Stimulated activated CD8-positive, alpha-beta memory T cell treated with anti-CD3 and anti-CD28 coated beads, Interleukin-7, amount 100 ng/mL, for 24 hours (primary cell): ENCODE results near the gene RAB12.
"Not testable (repeated sequence)": the region's sequence is repeated elsewhere in the genome, so short reads cannot be mapped to it uniquely, and the experiment has no call there.

Experiments used
- DNase-seq: peaks from one replicate; pipeline ENCODE4 v3.0.0-alpha.2; 2020; ENCODE audit warnings: low read depth

RAB12 gene, protein sequence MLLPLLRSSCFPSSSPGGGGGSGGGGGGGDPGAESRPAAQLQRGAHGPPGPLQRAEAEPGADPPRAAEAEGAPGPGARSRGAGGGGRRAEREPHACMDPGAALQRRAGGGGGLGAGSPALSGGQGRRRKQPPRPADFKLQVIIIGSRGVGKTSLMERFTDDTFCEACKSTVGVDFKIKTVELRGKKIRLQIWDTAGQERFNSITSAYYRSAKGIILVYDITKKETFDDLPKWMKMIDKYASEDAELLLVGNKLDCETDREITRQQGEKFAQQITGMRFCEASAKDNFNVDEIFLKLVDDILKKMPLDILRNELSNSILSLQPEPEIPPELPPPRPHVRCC

GRCh38 chr18:8608795-8609658, at the start of gene RAB12:
RAB12 (plus strand) TSS chr18:8609437; CDS start chr18:8609440, 3 bp downstream.
- DNase-seq: peak; percentile 68

DNA sequence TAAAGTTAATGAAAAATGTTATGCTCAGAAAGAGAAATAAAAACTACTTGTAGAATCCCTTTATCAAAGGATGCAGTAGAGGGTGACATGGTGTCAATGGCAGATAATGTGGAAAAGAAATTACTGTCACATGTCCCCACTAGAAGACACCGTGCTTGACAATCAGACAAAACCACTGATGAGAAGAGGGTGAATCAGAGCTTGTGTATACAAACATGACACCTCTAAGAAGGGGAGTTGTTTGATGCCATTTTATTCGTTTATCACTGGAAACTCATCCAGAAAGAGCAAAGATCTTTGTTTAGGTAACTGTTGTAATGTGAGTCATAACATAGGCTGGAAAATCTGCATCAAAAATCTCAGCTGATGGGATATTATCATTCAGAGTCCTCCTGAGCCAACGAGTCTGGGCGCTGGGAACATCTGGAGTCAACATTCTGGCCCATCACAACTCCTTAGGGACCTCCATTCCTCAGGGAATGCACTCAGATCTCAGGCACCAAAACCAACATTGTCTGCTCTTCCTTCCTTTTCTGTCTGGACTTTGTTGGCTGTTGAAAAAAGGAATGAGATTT, 49.5 kb upstream of the RAB12 start:
- DNase-seq: no peak

DNA sequence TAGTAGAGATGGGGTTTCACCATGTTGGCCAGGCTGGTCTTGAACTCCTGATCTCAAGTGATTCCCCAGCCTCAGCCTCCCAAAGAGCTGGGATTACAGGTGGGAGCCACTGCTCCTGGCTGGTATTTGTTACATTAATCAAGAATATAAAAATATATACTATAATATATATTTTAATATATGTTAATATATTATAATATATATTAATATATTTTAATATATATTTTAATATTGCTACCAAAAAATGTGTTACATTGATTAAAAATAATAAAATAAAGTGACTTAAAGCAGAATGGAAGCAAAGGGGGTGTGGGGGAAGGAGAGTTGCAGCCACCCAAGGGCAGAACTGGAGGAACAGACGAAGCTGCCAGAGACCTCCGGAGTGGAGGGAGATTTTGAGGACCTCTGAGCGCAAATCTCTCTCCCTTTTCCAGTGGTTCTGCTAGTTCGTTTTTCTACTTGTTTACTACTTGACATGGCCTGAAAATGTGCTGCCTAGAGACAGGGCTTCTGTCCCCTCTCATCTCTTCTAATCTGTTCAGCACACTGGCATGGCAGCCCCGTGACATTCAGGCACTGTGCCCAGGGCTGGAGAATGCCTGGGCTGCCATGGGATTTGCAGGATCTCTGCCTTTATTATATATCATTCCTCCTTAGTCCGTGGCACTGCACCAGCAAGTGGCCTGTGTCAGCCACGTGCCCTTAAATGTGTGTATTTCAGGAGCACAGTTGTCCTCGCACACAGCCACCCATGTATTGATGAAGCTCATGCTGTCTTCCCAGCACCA, 47.9 kb upstream of the RAB12 start:
- DNase-seq: no peak

GRCh38 chr18:8562070-8562469, 47.2 kb upstream of the RAB12 start:
- DNase-seq: no peak

DNA sequence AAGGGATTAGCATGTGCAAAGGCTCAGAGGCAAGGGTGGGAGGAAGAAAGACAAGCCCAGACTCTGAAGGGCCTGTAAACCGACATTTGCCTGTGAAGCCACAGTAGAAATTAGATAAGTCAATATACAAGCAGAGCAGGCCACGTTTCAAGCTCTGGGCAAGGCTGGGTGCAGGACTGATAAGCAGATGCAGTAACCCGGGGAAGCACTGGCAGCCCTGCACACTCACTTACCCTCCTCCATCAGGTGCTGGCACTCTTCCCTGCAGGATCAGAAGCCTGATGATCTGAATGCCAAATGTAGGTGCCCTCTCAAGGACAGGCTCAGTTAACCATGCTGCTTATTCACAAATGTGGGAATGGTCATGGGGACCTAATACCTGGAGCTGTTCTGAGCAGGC, 46.3 kb upstream of the RAB12 start:
- no peak for DNase-seq

- DNase-seq: no peak
Measured at GRCh38 chr18:8571399-8571798, 37.8 kb upstream of the RAB12 start.

GRCh38 chr18:8573766-8574165, 35.5 kb upstream of the RAB12 start:
- DNase-seq: not testable (repeated sequence)

DNA sequence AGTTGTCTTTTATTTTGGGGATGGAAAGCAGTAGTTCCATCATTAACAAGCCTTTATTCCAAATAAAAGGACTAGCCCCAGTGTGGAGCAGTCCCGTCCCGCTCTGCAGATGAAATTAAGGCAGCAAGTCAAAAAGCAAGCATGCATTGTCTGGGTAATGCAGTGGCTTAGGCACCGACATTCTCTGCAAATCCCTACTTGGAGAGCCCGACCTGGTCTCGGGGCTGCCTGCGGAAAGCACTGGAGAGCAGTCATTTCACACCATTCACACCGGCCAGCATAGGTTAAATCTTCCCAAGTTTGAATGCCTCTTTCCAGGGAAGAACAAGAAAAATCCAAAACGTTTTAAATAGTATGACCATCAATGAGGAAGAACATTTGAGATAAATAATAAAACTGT, 24.4 kb upstream of the RAB12 start:
- no peak for DNase-seq

- DNase-seq: no peak
Measured at GRCh38 chr18:8586941-8587340, 22.3 kb upstream of the RAB12 start.

DNA sequence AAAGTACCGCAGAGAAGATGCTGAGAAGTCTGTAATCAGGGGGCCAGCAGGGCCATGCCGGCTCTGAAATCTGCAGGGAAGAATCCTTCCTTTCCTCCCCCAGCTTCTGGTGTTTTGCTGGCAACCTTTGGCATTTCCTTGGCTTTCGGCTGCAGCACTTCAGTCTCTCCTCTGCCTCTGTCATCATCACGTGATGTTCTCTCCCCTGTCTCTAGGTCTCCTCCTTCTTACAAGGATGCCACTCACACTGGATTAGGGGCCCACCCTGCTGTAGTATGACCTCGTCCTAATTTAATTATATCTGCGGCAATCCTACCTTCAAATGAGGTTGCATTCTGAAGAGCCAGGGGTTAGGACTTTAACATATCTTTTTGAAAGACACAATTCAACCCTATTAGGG, 13.8 kb upstream of the RAB12 start:
- DNase-seq: no peak

DNA sequence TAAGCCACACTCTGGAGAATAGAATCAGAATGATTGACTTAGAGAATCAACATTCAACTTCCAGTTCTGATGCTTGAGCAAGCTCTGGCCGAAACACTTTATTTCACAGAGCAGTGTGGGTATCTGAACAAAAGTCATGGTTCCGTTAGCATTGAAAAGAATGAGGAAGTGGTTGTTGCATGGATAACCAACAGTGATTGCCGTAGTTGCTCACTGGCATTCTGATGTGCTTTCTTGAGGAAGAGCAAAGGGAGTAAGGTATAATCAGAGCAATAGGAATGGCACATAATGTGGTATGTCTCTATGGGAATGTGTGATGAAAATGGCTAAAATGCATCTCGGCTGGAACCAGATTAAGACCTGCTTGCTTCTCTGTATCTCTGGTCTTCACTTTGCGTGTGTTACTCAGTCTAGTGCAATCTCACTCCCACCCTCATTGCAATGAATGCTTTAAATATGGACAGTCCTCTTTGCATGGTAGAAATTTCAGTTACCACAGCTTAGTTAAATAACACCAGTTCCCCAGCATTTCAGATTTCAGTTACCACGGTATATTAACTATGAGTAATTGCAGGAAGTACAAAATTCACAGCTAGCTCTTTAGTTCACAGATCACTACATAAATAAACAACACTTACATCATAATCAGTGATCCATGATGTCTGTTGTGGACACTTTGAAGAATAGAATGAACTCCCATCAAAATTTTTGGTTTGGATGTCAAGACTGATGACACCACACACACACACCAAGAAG, 7.8 kb upstream of the RAB12 start:
- no peak for DNase-seq

DNA sequence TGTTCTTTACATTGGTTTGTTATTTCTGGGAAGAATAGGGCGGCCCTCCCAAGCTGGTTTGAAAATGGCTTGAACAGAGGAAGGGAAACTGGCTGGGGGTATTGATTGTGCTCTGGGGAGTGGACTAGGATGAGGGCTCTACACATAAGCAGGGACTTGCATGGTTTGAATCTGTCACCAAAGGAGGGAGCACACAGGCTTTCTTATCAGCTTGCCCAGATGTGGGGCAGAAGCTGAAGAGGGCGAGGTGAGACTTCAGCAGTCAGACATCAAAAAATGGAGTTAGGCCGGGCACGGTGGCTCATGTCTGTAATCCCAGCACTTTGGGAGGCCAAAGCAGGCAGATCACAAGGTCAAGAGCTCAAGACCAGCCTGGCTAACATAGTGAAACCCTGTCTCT, 7.2 kb upstream of the RAB12 start:
- no peak for DNase-seq

DNA sequence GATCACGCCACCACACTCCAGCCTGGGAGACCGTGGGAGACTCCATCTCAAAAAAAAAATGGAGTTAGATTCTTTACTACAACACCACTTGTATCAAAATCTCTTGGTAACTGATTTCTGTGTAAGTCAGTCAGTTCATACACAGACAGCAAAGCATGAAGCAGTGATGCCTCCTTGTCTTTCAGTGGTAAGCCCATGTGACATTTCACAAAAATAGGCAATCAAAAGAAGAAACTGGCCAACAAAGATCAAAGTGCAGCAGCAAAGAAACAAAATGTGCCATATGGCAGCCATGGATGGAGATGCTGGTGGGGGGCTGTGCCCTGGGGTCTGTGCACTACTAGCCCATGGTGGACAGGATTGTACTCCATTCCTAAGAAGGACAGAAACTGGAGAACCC, 6.7 kb upstream of the RAB12 start:
- DNase-seq: no peak

DNA sequence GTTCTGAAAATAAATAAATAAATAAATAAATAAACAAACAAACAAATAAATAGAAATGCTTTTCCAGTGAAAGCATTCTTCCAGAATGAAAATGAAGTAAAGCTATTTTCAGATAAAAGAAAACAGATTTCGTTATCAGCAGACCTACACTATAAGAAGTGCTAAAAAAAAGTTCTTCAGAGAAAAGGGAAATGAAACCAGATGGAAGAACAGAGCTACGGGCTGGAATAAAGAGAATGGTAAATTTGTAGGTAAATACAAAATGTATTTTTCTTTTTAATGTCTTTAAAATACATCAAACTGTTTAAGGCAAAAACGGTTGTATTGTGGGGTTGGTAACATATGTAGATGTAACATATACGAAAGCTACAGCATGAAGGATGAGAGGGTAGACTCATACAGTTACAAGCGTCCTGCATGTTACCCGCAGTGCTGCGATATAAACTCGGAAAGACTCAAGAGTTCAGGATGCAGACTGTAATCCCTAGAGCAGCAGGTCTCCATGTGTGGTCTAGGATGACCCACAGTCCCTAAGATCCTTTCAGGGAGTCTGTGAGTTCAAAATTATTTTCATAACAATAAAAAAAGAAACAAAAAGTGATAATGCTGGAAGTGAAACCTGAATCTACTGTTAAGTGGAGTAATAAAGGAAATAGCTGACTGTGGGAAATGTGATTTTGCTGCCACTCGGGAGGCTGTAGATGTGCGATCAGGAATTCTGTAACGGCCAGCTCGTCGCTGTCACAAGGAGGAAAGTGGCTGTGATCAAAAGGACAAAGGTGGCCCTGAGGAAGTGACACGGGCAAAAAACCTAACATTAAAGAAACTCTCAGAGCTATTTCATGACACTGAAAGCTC, 5.3 kb upstream of the RAB12 start:
- DNase-seq: no peak

DNA sequence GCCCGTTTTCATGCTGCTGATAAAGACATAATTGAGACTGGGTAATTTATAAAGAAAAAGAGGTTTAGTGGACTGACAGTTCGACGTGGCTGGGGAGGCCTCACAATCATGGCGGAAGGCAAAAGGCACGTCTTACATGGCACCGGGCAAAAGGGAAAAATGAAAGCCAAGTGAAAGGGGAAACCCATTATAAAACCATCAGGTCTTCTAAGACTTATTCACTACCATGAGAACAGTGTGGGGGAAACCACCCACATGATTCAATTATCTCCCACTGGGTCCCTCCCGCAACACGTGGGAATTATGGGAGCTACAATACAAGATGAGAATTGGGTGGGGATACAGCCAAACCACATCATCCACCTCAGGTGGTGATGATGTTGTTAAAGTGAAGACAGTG, 3.3 kb upstream of the RAB12 start:
- no peak for DNase-seq

GRCh38 chr18:8607776-8608742, 1.2 kb upstream of the RAB12 start:
- DNase-seq: no peak

GRCh38 chr18:8609659-8610458, 622 bp downstream of the RAB12 start:
- DNase-seq: no peak

- no peak for DNase-seq
Measured at GRCh38 chr18:8610459-8610851, 1.2 kb downstream of the RAB12 start.
